CD4-positive, alpha-beta T cell treated with Interleukin-12 subunit alpha and Interleukin-12 subunit beta, for 1 hour (primary cell): ENCODE data around the gene SLC47A1.
"Not testable (repeated sequence)": the region's sequence is repeated elsewhere in the genome, so short reads cannot be mapped to it uniquely, and the experiment has no call there.

Source experiments
- DNase-seq: peaks from one replicate; pipeline ENCODE4 v3.0.0-alpha.2; 2020

Gene SLC47A1

DNA sequence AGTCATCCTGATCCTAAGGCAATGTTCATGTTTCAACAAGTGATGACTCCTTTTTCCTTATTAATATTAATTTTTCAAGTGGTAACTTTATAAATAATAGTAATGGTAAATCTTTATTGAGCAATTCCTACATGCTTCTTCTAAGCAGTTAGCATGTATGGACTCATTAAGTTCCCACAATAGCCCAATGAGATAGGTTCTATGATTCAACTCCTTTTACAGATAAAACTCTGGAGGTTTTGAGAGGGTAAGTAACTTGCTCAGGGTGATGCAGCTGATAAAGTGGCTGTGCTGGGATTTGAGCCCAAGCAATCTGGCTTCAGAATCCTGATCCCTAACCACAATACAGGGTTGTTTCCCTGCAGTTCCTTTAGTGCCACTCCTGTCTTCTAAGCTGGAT, 25.3 kb downstream of the SLC47A1 start:
- no peak for DNase-seq

DNA sequence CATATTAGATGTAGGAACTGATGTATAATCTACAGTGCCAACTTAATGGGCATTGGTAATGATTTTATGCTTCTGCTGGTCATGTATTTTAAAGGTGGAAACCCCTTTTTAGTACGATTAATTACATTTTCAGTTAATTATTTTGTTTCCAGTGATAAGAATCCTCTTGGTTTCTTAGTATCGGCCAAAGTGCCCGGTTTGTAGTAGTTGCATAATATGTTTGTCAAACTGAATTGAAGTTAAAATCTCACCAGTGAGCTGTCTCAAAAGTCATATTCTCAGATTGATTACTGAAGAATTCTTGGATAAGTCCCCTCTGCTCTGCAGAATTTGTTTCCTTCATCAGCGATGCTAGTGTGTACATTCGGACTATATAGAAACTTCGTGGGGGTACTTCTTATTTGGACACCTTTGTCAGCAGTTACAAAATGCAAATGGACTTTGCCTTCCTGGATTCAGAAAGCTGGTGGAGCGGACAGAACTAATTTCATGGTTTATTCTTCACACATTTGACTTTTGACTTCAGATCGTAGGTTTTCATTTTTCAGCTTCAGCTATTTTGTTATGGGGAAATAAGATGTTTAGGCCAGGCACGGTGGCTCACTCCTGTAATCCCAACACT, 28.2 kb downstream of the SLC47A1 start:
- no peak for DNase-seq

DNA sequence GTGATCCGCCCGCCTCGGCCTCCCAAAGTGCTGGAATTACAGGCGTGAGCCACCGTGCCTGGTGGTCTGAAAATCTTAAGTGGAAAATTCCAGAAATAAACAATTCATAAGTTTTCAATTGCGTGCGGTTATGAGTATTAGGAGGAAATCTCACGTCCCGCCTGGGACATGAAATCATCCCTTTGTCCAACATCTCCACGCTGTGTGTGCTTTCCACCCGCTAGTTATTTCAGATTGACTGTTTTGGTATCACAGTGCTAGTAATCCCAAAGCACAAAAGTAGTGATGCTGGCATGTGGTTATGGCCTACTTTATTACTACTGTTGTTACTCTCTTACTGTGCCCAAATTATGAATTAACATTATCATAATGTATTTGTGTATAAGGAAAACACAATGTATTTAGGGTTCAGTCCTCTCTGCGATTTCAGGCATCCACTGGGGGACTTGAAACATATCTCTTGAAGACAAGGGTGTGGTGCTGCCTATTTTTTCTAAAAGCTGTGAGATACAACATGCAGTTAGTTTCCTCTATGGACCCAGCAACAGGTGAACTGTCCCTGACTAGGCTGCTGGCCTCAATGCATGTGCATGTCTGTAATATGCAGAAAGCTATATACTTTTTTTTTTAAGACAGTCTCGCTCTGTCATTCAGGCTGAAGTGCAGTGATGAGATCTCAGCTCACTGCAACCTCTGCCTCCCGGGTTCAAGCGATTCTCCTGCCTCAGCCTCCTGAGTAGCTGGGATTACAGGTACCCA, 32.3 kb downstream of the SLC47A1 start:
- DNase-seq, result no peak

DNA sequence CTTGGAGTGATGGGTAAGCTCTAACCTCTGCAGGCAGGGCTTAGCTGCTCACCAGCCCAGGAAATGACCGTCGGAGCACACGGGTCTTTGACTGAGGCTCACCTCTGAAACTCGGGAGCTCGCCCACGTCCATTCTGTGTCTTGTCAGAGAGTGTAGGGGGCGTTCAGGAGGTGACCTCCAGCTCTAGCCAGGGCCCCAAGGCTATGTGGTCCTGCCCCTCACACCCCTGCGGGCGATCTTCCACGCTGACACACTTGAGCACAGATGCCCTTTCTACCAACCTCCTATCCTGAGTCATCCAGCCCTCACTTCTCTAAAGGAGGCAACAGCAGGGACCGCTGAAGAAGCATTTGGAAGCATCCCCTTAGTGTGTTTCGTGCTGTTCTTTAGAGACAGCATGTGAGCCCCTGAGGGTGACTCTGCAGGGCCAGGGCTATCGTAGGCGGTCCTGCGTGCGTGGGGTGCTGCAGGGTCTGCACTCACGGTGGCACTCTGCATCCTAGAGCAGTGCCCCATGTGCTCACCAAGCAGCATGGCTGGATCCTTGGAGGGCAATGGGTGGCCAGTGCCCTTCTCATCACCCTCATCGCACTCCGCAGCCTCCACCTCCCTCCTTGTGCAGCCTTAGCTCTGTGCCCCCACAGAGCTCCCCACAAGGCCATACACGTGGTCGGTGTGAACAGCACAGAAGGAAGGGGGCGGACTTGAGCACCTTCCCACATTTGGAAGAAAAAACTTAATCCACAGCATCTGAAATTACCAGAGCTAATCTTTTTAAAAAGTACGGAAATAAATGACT, 33.8 kb downstream of the SLC47A1 start:
- no peak for DNase-seq

DNA sequence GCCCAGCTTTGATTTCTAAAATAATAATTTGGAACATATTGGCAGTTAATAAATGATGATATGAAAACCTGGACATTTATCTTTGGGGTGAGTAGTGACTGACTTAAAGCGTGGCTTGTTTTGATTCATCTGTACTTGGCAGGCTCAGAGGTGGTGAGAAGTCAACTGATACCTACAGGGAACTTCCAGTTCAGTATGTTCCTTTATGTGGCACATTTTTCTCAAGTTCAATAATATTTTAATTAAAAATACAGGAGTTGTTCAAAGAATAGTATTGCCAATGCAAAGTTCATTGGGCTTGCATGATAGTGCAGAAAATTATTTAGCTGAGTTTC, 34.3 kb downstream of the SLC47A1 start:
- no peak for DNase-seq

DNA sequence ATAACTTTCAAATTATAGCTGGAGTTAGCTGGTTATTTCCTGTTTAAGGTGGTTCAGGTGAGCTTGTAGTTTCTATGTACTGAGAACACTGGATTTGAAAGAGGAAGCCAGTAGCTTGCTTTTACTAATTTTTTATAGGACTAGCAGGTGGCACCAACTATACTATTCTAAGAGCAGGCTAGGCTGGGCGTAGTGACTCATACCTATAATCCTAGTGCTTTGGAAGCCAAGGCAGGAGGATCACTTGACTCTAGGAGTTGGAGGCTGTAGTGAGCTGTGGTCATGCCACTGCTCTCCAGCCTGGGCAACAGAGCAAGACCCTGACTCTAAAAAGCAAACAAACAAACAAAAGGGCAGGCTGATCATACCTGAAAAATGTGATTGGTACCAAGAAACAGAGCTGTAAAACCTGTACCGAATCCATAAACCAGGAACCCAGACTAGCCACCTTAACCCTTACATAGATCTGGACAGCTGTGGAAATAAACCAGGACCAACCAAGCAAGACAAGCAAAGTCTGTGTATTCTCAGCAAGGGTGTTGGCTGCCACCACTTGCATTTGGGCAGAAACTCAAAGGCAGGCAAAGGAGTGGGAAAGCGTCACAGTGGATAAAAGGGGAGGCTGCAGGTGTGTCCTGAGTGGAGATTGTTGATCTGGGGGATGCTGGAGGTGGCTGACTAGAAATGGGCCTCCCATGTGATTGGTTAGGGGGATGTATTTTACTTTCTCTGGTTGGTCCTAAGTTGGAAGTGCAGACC, 36.3 kb downstream of the SLC47A1 start:
- no peak for DNase-seq

DNA sequence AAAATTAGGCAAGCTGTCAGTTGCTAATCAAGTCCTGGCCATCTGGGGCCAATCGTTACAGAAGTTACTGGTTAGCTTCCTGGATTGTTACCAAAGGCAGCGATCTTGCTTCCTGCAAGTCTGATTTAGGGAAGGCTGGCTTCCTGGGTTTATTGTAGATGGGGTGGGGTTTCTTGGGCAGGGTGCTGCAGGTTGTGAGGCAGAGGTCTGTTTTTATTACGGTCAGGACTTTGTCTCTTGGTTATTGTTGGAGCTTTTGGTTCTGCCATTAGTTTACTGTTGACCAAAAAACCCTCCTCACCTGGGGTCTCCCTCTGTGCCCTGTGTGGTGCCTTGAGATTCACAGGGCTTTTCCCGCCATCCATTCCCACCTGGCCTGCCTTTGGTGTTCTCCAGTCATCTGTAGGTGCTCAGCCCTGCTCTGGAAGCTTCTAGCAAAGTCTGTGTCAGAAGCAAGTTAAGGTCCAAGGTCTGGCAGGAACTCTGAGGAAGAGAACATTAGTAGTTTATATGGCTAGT, 36.9 kb downstream of the SLC47A1 start:
- no peak for DNase-seq

DNA sequence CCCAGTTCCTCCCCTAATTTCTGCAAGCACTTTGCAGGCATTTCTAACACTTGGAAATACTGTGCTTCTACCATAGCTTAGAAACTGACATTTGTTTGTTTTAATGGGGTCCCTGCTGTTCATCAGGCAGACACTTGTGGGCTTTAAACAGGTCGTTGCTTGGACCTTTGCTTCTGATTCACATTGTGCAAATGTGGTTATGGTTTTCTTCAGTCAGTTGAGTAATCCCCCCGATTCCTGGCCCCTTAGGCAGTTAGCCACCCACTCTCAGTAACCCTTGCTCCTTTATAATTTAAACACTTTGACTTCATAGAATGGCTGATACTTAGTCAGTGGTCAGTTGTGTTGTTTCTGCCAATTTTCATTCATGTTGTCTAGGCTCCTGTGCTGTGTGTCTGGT, 39.4 kb downstream of the SLC47A1 start:
- no peak for DNase-seq

DNA sequence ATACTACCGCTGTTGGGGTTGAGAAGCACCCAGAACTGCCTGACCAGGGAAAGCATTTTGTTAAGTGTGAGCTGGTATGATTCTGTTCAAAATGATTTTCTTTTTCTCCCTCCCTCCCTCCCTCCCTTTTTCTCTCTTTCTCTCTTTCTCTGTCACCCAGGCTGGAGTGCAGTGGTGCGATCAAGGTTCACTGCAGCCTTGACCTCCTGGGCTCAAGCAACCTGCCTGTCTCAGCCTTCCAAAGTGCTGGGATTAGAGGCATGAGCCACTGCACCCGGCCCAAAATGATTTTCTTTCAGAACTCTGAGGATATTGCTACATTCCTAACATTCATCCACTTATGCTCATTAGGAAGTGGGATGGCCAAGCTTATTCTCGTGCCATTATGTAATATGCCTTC, 41.3 kb downstream of the SLC47A1 start:
- DNase-seq, result no peak

DNA sequence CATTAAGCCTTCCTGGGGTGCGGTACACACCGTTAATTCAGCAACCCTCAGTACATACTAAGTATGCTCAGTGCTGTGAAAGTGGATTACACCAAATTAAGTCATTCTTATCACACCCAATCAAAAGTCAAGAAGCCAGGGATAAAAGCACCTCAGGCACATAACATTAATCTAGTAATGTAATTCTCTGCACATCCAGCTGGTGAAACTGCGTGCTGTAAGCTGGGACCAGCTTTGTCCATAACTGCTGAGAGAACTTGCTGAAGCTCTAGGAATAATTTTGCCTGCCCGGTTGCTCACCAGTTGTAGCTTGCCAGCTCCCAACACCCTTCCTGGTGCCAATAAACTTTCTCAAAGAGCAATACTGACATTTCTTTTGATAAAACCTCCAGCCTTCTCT, 44.9 kb downstream of the SLC47A1 start:
- no peak for DNase-seq

DNA sequence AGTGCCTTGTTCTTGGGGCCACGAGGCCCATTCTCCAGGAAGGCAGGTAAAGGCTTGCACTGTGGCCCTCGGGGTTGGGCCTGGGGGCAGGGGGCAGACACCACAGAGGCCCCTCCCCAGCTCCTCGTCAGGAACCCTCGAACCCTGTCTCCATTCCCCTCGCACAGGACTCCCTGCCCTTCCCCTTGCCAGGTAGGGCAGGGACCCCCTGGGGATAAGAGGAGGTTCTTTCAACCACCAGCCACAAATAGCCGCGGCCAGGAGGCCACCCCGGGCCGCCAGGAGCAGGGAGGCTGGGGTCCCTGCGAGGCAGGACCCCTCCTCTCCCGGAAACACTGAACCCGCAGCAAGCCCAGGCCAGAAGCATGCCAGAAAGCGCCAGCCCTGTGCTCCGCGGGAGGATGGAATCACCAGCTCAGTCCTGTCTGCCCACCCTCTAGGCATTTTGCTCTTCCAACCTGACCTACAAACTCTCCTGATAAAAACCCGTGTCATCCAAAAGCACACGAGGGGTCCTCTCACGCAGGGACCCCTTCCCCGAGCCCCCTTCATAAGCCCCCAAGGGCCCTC, 45.6 kb downstream of the SLC47A1 start:
- no peak for DNase-seq

DNA sequence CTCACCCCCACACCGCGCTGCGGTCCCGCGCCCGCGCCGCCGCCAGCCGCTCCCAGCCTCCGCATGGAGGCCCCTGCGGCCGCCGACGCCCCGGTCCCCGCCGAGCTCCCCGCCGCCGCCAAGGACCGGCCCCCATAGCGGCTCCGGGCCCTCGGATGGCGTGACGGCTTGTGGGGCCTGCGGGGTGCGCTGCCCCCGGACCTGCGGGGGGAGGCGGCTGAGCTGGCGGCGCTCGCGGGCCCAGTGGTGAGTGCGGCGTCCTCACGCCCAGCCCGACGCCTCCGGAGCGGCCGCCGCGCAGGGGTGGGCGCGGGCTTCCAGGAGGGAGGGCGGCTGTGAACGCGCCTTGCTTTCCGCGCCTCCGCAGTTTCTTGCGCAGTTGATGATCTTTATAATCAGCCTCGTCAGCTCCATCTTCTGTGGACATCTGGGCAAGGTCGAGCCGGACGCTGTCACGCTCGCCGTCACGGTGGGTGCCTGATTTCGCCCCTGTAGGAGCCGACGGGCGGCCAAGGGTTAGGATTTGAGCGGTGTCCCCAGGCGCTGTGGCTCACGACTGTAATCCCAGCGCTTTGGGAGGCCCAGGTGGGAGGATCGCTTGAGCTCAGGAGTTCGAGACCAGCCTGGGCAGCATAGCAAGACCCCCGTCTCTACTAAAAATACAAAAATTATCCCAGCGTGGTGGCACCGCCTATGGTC, 46.4 kb downstream of the SLC47A1 start:
- DNase-seq, result no peak

DNA sequence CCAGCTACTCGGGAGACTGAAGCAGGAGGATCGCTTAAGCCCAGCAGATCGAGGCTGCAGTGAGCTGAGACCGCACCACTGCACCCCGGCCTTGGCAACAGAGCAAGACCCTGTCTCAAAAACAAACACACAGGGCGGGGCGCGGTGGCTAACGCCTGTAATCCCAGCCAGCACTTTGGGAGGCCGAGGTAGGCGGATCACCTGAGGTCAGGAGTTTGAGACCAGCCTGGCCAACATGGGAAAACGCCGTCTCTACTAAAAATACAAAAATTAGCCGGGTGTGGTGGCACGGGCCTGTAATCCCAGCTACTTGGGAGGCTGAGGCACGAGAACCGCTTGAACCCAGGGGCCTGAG, 46.9 kb downstream of the SLC47A1 start:
- not testable (repeated sequence) for DNase-seq

DNA sequence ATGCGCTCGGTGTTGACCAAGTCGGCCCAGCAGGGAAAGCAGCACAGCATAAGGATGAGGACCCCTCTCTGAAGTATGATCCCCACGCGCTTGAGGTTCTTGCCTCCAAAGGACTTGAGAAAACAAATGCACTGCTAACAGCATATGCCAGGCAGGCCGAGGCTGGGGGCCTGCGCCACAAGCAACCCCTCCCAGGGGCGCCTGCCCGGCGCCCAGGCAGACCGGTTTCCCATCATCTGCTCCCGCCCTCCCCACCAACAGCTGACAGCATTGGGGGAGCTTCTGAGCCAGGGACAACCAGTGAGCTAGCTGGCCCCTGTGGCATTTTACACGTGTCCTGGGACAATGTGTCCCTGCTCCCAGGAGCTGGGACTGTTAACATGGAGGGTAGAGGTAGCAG, 48.5 kb downstream of the SLC47A1 start:
- DNase-seq, result not testable (repeated sequence)

DNA sequence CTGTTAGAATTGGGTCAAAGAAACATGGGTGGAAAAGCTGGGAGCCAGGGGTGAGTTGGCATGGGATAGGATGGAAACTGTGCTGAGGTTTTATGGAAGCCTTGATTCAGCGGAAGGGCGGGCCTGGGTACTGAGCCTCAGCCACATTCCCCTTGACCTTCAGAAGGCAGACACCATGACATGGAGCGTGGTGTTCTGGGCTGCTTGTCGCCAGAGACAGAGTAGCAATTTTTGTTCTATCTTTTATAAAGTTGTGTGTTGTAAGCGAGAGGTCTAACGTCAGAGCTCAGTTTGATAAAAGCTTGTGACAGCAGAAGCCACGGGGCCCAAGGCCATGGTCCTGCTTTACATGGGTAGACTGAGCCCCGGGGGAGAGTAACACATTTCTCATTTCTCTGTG, 50.2 kb downstream of the SLC47A1 start:
- DNase-seq, result no peak

DNA sequence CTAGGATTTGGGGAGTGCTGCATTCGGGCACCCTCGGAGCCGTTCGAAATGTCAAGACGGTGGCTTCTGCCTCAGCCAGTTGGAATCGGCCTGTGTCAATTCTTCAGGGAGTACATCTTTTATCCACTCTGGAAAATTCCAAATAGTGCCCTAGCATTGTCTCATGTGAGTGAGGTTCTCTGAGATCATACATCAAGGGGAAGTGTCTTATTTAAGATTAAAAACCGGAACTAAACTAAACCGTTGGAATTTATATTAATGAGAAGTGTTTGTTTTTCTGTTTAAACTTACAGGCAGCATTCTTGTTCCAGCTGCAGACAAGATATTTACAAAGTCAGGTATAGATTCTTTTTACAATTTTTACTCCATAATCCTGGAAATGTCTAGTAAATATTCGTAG, 56.8 kb downstream of the SLC47A1 start:
- no peak for DNase-seq

DNA sequence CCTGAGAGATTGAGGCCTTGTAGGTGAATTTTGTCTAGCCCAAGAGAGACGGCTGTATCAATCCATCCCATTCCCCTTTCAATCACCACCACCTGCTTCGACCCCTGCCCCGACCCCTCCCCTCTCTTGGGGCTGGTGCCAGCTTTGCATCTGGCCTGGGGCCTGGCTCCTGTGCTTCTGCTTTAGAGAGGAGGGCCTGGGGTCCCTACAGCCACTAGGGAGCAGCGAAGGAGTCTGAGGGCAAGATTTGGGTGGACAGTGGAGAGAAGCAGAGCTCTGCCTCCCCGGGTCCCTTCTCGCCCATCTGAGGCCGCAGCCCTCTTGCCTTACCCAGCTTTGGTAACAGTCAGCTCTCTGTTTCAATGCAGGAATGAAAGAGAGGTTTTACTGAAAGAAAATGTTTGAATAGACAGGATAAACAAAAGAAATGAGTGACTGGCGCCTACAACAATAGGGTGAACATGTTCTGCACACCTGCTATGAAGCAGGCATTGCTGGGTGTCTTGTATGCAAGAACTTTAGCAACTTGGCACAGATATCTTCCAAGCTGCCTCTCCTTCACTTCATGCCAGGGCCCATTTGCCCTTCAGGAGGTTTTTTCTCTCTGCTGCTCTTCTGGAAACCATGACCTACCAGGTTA, 57.4 kb downstream of the SLC47A1 start:
- no peak for DNase-seq

DNA sequence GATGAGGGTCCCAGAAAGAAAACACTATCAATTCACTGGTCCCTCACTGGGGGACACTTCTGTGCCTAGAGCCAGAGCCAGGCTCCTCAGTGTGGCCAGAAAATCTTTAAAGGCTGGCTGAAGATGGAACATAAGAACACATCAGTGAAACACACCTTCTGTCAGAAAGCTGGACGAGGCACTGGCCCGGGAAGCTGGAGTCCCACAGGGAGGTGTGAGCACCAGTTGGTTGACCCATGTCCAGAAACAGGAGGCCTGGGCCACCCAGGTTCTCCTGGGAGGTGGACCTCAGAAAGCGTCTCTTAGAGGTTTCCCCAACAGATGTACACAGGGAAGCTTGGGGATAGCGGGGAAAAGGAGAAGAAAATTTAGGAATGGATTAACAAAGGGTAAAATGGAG, 58.7 kb downstream of the SLC47A1 start:
- DNase-seq, result no peak

DNA sequence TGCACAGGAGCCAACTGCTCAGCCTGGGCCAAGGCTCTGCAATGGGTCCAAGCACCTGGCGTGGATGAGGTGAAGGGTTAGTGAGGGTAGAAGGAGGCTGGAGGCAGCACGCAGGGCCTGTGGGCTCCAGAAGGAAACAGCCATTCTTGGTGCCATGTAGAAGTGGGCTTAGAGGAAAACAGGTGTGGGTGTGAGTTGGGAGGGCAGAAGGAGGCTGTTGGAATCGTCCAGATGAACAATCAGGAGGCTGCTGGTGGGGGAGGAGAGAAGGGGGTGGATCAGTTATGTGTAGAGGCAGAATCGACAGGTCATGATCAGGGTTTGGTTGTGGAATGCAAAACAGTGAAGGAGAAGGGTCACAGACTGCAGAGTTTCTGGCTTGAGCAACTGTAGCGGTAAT, 63.2 kb downstream of the SLC47A1 start:
- no peak for DNase-seq

DNA sequence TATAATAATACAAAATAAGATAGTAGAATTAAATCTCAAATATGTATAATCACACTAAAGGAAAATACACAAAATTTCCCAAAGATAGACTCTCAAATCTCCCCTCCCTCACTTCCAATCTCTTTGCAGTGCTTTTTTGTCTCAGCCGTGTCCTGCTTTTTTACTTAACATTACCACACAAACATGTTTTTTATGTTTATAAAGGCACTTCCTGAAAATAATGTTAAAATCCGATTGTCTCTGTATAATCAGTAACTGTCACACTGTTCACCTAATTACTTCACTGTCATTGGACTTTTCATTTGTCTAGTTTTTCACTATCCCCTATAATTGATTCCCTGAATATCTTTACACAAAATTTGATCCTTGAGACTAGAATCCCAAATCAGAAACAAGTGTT, 76.7 kb downstream of the SLC47A1 start:
- no peak for DNase-seq

DNA sequence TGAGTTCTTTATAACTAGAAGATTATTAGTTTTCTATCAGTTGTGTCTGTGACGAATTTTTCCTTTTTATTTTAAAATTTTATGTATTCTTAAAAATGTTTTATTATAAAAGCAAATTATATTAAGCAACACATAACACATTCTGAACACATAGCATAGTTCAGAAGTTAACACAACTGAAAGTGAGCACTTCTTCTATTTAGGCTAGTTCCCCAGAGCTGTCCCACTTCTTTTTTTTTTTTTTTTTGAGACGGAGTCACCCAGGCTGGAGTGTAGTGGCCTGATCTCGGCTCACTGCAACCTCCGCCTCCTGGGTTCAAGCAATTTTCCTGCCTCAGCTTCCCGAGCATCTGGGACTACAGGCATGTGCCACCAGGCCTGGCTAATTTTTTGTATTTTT, 77.2 kb downstream of the SLC47A1 start:
- no peak for DNase-seq

DNA sequence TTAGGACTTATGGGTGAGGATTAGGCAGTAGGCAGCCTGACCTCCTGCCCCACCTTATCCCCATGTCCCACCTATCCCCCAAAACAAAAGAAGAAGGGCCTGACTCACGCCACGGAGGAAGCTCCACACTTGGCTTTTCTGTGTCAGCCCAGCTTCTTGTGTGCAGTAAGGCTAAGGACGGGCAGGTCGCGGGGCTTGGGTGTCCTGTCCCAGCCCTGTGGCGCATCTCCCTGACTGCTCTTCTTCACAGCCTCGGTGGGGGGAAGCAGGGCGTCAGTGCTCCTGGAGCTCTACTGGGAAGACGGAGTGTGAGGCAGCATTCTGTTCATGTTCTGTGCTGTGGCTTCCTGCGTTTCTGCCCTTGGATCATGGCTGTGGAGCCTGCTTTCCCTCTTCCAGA, 80.3 kb downstream of the SLC47A1 start:
- no peak for DNase-seq
